Activated naive CD8-positive, alpha-beta T cell (primary cell): Measurements from ENCODE around the gene NOG.

ENCODE experiments used
- H3K27ac Mint-ChIP-seq: one replicate; pipeline ENCODE4 v1.8.0; 2021; ENCODE audit warnings: mixed read lengths
- H3K27me3 Mint-ChIP-seq: one replicate; pipeline ENCODE4 v1.8.0; 2021; ENCODE audit warnings: mixed read lengths
- H3K36me3 Mint-ChIP-seq: one replicate; pipeline ENCODE4 v1.8.0; 2021; ENCODE audit warnings: mixed read lengths
- H3K4me1 Mint-ChIP-seq: one replicate; pipeline ENCODE4 v1.8.0; 2021; ENCODE audit warnings: low read depth, mixed read lengths
- H3K4me3 Mint-ChIP-seq: one replicate; pipeline ENCODE4 v1.8.0; 2021; ENCODE audit warnings: mild to moderate bottlenecking, mixed read lengths
- H3K9me3 Mint-ChIP-seq: one replicate; pipeline ENCODE4 v1.8.0; 2021; ENCODE audit warnings: low read depth, mixed read lengths

Gene NOG

GRCh38 chr17:56593086-56593645 lies 333 bp upstream of the NOG start:
- no peaks in the 10 kb centered on the region for H3K9me3 Mint-ChIP-seq
- peaks cover 26% of the 10 kb centered on the region for H3K4me1 Mint-ChIP-seq
- H3K4me3 Mint-ChIP-seq: peak overlapping the region; percentile 80
- H3K27ac Mint-ChIP-seq: no peak overlapping the region
- H3K36me3 Mint-ChIP-seq: peaks cover 2% of the 10 kb centered on the region
- peaks cover 13% of the 10 kb centered on the region for H3K27me3 Mint-ChIP-seq

GRCh38 chr17:56594320-56595107 lies 1.0 kb downstream of the NOG start:
- H3K4me1 Mint-ChIP-seq: peaks cover 38% of the 10 kb centered on the region
- H3K36me3 Mint-ChIP-seq: peaks cover 2% of the 10 kb centered on the region
- H3K9me3 Mint-ChIP-seq: no peaks in the 10 kb centered on the region
- H3K4me3 Mint-ChIP-seq: peak overlapping the region; percentile 81
- H3K27me3 Mint-ChIP-seq: peaks cover 14% of the 10 kb centered on the region
- peak overlapping the region; percentile 54 for H3K27ac Mint-ChIP-seq

DNA sequence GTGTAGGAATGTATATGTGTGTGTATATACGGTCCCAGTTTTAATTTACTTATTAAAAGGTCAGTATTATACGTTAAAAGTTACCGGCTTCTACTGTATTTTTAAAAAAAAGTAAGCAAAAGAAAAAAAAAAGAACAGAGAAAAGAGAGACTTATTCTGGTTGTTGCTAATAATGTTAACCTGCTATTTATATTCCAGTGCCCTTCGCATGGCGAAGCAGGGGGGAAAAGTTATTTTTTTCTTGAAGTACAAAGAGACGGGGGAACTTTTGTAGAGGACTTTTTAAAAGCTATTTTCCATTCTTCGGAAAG lies 1.6 kb downstream of the NOG start:
- Mint-ChIP-seq H3K27ac (peak overlapping the region; percentile 54), H3K27me3 (peaks cover 14% of the 10 kb centered on the region), H3K9me3 (no peaks in the 10 kb centered on the region), H3K4me3 (peak overlapping the region; percentile 81), H3K4me1 (peaks cover 42% of the 10 kb centered on the region), H3K36me3 (peaks cover 2% of the 10 kb centered on the region)

DNA sequence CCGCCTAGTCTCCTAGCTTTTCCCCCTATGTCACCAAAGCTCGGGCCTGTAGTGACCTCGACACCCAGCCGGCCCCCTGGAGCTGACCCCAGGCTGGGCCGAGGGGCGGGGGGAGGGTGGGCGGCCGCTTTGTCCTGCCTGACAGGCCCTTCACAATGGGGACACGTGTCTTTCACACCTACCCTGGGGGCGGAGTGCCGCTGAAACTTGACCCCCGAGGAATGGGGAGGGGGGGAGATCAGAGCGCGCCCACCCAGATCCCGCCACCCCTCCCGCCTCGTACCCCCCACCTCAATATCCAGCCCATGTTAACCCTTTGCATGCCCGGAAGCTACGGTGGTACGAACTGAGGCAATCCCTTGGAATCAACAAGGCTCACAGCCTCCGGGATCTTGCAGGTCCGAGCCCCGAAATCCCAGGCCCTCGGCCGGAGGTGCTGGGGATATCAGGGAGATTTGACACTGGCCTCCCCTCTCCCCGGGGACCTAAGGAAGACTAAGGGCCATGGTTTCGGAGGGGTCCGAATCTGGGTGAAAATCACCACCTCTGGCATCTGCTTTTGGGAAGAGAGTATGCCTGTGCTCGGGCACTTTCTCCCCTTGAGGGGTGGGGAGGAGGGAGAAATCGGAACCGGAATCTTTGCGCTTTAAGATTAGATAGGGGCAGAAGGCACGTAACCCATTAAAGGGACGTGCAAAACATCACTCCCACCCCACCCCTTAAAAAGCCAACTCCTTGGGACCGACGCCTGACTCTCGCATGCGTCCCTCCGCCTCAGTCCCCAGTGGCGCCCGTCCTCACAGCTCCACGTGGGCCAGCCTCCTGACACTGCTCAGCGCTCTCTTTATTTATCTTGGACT lies 2.6 kb downstream of the NOG start:
- peak overlapping the region; percentile 91 for H3K27ac Mint-ChIP-seq

GRCh38 chr17:56596691-56597494 lies 3.4 kb downstream of the NOG start:
- peak overlapping the region; percentile 92 for H3K27ac Mint-ChIP-seq
- peaks cover 2% of the 10 kb centered on the region for H3K36me3 Mint-ChIP-seq
- peak overlapping the region; percentile 87 for H3K4me3 Mint-ChIP-seq
- H3K4me1 Mint-ChIP-seq: peaks cover 59% of the 10 kb centered on the region
- H3K9me3 Mint-ChIP-seq: no peaks in the 10 kb centered on the region
- peaks cover 5% of the 10 kb centered on the region for H3K27me3 Mint-ChIP-seq

More for the DNA sequence above, 2.6 kb downstream of the NOG start:
- Mint-ChIP-seq H3K27me3 (peaks cover 9% of the 10 kb centered on the region), H3K4me3 (peak overlapping the region; percentile 78), H3K4me1 (peaks cover 50% of the 10 kb centered on the region), H3K36me3 (peaks cover 2% of the 10 kb centered on the region), H3K9me3 (no peaks in the 10 kb centered on the region)

DNA sequence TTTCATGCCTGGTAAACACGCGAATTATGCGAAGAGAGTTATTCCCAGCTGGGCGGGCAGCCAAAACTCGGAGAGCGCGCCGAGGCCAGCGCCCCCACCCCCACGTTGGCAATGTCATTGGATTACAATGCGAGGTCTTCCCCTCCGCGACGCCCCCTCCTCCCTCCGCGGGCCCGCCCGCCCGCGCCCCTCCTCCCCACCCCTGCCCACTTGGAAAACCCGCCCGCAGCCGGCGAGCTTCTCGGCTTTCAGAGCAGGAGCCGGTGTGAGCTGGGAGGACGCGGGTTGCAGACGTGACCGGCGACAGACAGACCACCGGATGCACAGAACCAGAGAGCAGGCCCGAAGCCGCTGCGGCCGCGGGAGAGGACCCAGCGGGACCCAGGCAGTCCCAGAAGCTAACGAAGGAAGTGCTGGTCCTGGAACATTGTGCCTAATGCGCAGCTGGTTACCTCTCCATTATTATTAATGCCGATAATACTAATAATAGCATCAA lies 4.0 kb downstream of the NOG start:
- no peaks in the 10 kb centered on the region for H3K9me3 Mint-ChIP-seq
- H3K4me1 Mint-ChIP-seq: peaks cover 60% of the 10 kb centered on the region
- peaks cover 5% of the 10 kb centered on the region for H3K27me3 Mint-ChIP-seq
- H3K36me3 Mint-ChIP-seq: peaks cover 2% of the 10 kb centered on the region
- peak overlapping the region; percentile 92 for H3K27ac Mint-ChIP-seq
- peak overlapping the region; percentile 87 for H3K4me3 Mint-ChIP-seq

DNA sequence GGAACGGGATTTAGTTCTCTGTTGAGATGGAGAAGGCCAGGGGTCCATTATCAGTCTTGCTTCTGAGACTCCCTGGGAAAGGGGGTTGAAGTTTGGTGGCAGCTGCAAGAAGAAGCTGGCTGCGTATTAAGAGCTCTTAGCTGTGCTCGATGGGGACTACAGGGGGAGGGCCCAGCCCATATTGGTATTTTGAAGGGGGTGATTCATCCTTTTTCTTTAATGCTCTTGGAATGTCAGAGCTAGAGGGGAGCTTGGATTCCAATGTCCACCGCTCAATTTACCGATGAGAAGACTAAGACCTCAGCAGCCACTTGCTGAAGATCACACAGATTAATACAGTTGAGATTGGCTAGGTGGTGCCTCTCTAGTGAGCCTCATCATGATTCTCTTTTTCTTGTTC lies 5.0 kb downstream of the NOG start:
- Mint-ChIP-seq H3K27ac (peak overlapping the region; percentile 80), H3K4me3 (peak overlapping the region; percentile 48), H3K36me3 (peaks cover 2% of the 10 kb centered on the region), H3K9me3 (no peaks in the 10 kb centered on the region), H3K4me1 (peaks cover 69% of the 10 kb centered on the region), H3K27me3 (peaks cover 5% of the 10 kb centered on the region)

GRCh38 chr17:56599088-56599487 lies 5.6 kb downstream of the NOG start:
- H3K27me3 Mint-ChIP-seq: peaks cover 5% of the 10 kb centered on the region
- peaks cover 75% of the 10 kb centered on the region for H3K4me1 Mint-ChIP-seq

DNA sequence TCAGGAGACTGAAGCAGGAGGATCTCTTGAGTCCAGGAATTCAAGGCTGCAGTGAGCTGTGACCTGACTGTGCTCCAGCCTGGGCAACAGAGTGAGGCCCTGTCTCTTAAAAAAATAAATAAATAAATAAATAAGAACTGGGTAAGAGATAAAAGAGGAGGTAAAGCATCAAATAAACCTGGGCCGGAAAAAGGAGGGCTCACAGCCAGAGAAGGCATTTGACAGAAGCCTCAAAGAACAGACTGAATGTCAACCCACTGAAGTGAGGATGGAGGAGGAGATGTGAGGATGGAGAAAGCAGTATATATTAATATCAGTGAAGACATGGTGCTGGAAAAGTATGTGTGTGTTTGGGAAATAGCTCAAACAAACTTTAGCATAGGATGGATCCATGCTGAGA lies 6.1 kb downstream of the NOG start:
- Mint-ChIP-seq H3K4me1 (peaks cover 79% of the 10 kb centered on the region), H3K9me3 (no peaks in the 10 kb centered on the region), H3K27me3 (peaks cover 5% of the 10 kb centered on the region), H3K4me3 (peak overlapping the region; percentile 21), H3K27ac (peak overlapping the region; percentile 1), H3K36me3 (peaks cover 2% of the 10 kb centered on the region)

More at GRCh38 chr17:56599088-56599487, 5.6 kb downstream of the NOG start:
- peak overlapping the region; percentile 80 for H3K27ac Mint-ChIP-seq
- H3K9me3 Mint-ChIP-seq: no peaks in the 10 kb centered on the region
- no peak overlapping the region for H3K4me3 Mint-ChIP-seq
- H3K36me3 Mint-ChIP-seq: peaks cover 2% of the 10 kb centered on the region

GRCh38 chr17:56600256-56600655 lies 6.8 kb downstream of the NOG start:
- peaks cover 5% of the 10 kb centered on the region for H3K27me3 Mint-ChIP-seq
- peaks cover 2% of the 10 kb centered on the region for H3K36me3 Mint-ChIP-seq
- H3K9me3 Mint-ChIP-seq: no peaks in the 10 kb centered on the region
- no peak overlapping the region for H3K4me3 Mint-ChIP-seq
- H3K4me1 Mint-ChIP-seq: peaks cover 79% of the 10 kb centered on the region
- peak overlapping the region; percentile 10 for H3K27ac Mint-ChIP-seq

- Mint-ChIP-seq H3K4me3 (no peak overlapping the region), H3K27ac (no peak overlapping the region), H3K9me3 (no peaks in the 10 kb centered on the region), H3K27me3 (peaks cover 5% of the 10 kb centered on the region), H3K36me3 (peaks cover 4% of the 10 kb centered on the region), H3K4me1 (peaks cover 82% of the 10 kb centered on the region)
Observed at GRCh38 chr17:56601591-56601990, 8.1 kb downstream of the NOG start.

GRCh38 chr17:56602292-56603130 lies 9.0 kb downstream of the NOG start:
- H3K27ac Mint-ChIP-seq: peak overlapping the region; percentile 87
- H3K9me3 Mint-ChIP-seq: no peaks in the 10 kb centered on the region
- peaks cover 2% of the 10 kb centered on the region for H3K27me3 Mint-ChIP-seq
- peaks cover 76% of the 10 kb centered on the region for H3K4me1 Mint-ChIP-seq
- peaks cover 4% of the 10 kb centered on the region for H3K36me3 Mint-ChIP-seq
- peak overlapping the region; percentile 33 for H3K4me3 Mint-ChIP-seq

DNA sequence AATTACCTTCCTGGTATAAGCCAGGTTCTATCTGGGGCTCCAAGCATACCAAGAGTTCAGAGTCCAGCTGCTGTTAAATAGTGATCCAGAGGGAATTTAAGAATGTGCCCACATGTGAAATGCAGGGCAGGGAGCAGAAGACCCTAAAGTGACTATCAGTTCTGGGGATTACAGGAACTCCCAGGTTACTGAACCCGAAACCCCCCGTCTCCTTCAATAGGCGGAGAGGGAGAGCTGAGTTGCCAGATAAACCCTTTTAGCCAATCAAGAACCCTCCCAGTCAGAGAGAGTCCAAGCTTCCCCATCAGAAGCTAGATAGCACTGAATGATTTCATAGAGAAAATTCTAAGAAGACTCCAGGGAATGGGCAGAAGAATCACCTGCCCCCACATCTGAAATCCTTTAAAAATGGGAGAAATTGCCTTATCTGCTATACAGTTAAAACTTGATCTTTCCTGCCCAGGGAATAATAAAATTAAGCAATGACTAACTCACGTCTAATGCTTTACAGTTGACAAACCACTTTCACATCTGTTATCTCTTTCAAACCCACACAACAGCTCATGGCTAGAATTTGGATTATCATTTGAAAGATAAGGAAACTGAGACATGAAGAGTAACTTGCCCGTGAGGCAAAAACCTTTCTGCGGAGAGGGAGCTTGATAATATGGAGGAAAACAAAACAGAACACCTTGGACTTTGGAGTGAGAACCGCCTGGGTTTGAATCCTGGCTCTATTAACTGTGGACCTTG lies 10.2 kb downstream of the NOG start:
- Mint-ChIP-seq H3K4me1 (peaks cover 65% of the 10 kb centered on the region), H3K27ac (peak overlapping the region; percentile 58), H3K9me3 (no peaks in the 10 kb centered on the region), H3K4me3 (no peak overlapping the region), H3K36me3 (peaks cover 4% of the 10 kb centered on the region), H3K27me3 (peaks cover 2% of the 10 kb centered on the region)
